GM04503 (cell line): ENCODE data around the gene FAM185A.
"Not testable (repeated sequence)": the region's sequence is repeated elsewhere in the genome, so short reads cannot be mapped to it uniquely, and the experiment has no call there.

Source experiments
- DNase-seq: peaks from one replicate; pipeline ENCODE4 v3.0.0-alpha.2; 2012; ENCODE audit warnings: low read depth

FAM185A gene

GRCh38 chr7:102748605-102749444 is at the start of gene FAM185A:
TSS of gene FAM185A (plus strand) at chr7:102748999. CDS start at chr7:102749208, 209 bp downstream.
- peak; percentile 95 for DNase-seq

GRCh38 chr7:102713011-102713690 is 35.6 kb upstream of the FAM185A start:
- not testable (repeated sequence) for DNase-seq

- DNase-seq = not testable (repeated sequence)
Observed at GRCh38 chr7:102713691-102714080, 35.1 kb upstream of the FAM185A start.

GRCh38 chr7:102714774-102715522 is 33.9 kb upstream of the FAM185A start:
- not testable (repeated sequence) for DNase-seq

- not testable (repeated sequence) for DNase-seq
Observed at GRCh38 chr7:102715718-102716117, 33.1 kb upstream of the FAM185A start.

- peak; percentile 7 for DNase-seq
Observed at GRCh38 chr7:102718491-102718890, 30.3 kb upstream of the FAM185A start.

- DNase-seq = not testable (repeated sequence)
Observed at GRCh38 chr7:102726170-102726569, 22.6 kb upstream of the FAM185A start.

- not testable (repeated sequence) for DNase-seq
Observed at GRCh38 chr7:102729670-102730069, 19.1 kb upstream of the FAM185A start.

- DNase-seq = not testable (repeated sequence)
Observed at GRCh38 chr7:102730431-102730830, 18.4 kb upstream of the FAM185A start.

GRCh38 chr7:102742002-102742771 is 6.6 kb upstream of the FAM185A start:
- not testable (repeated sequence) for DNase-seq

- DNase-seq = not testable (repeated sequence)
Observed at GRCh38 chr7:102743861-102744260, 4.9 kb upstream of the FAM185A start.

GRCh38 chr7:102745494-102746288 is 3.1 kb upstream of the FAM185A start:
- not testable (repeated sequence) for DNase-seq

- not testable (repeated sequence) for DNase-seq
Observed at GRCh38 chr7:102749445-102749786, 617 bp downstream of the FAM185A start.

- DNase-seq = not testable (repeated sequence)
Observed at GRCh38 chr7:102758227-102758626, 9.4 kb downstream of the FAM185A start.

GRCh38 chr7:102759934-102760333 is 11.1 kb downstream of the FAM185A start:
- not testable (repeated sequence) for DNase-seq

- not testable (repeated sequence) for DNase-seq
Observed at GRCh38 chr7:102761234-102761633, 12.4 kb downstream of the FAM185A start.

GRCh38 chr7:102763295-102763905 is 14.6 kb downstream of the FAM185A start:
- not testable (repeated sequence) for DNase-seq

GRCh38 chr7:102769657-102770192 is 20.9 kb downstream of the FAM185A start:
- DNase-seq = not testable (repeated sequence)

GRCh38 chr7:102770467-102770866 is 21.7 kb downstream of the FAM185A start:
- not testable (repeated sequence) for DNase-seq

- not testable (repeated sequence) for DNase-seq
Observed at GRCh38 chr7:102776217-102776616, 27.4 kb downstream of the FAM185A start.
